Peyer's patch (tissue), 4 donors: ENCODE results near the gene BRD1. TPM values are rescaled to one million over a fixed set of nuclear protein-coding genes. Genes with fewer than 3 reads are reported as not detected.
"Not testable (repeated sequence)": the region's sequence is repeated elsewhere in the genome, so short reads cannot be mapped to it uniquely, and the experiment has no call there.

ENCODE experiments used
- DNase-seq, 3 donors: peaks; one replicate each; pipeline ENCODE4 v3.0.0-alpha.2; 2017 to 2019
- H3K27ac ChIP-seq, 4 donors: fragments of 200-600 bp; sonication (generic); one replicate each; pipeline ENCODE4 v1.5.1; 2016 to 2019
- H3K27me3 ChIP-seq, 2 donors: fragments of 200-600 bp; sonication (generic); one replicate each; pipeline ENCODE4 v1.5.1; 2019
- H3K36me3 ChIP-seq, 3 donors: fragments of 200-600 bp; sonication (generic); one replicate each; pipeline ENCODE4 v1.5.1; 2016 to 2019
- H3K4me1 ChIP-seq, 4 donors: fragments of 200-600 bp; sonication (generic); one replicate each; pipeline ENCODE4 v1.5.1; 2016 to 2019
- H3K4me3 ChIP-seq, 4 donors: fragments of 200-600 bp; sonication (generic); 1 replicate in 3 of 4; 2 replicates in 1 of 4; pipeline ENCODE4 v1.5.1; 2016 to 2019; ENCODE audit warnings: mild to moderate bottlenecking in 1 of 4
- H3K9me3 ChIP-seq, 4 donors: fragments of 200-600 bp; sonication (generic); one replicate each; pipeline ENCODE4 v1.5.1; 2016 to 2019; ENCODE audit warnings: mild to moderate bottlenecking in 1 of 4
- POLR2A ChIP-seq, 2 donors: fragments of 450-650 bp; IDR thresholded peaks; one replicate each; pipeline ENCODE4 v1.5.1; 2017; ENCODE audit warnings: antibody characterized with exemption in 2 of 2, mild to moderate bottlenecking in 2 of 2, moderate library complexity in 2 of 2
- total RNA-seq, 4 donors: library from RNA; depleted of rRNA; stranded (reverse); fragments of >200 nt; gene quantifications; one replicate each; pipeline ENCODE4 v1.1.0, GENCODE V29; 2016
- TF ChIP-seq, protein P1 (sequence below), 6 experiments: fragments of 450-650 bp in 4 of 6; fragments of 200-600 bp in 2 of 6; sonication (generic) in 1 of 6; IDR thresholded peaks; one replicate each; pipeline ENCODE4 v1.5.1; 2017 to 2019; ENCODE audit warnings: antibody characterized with exemption in 6 of 6, mild to moderate bottlenecking in 3 of 6, moderate library complexity in 1 of 6

BRD1 gene
- total RNA-seq, 4 donors from 2014 or later = 54.1 to 126 (median 78.5) TPM

DNA sequence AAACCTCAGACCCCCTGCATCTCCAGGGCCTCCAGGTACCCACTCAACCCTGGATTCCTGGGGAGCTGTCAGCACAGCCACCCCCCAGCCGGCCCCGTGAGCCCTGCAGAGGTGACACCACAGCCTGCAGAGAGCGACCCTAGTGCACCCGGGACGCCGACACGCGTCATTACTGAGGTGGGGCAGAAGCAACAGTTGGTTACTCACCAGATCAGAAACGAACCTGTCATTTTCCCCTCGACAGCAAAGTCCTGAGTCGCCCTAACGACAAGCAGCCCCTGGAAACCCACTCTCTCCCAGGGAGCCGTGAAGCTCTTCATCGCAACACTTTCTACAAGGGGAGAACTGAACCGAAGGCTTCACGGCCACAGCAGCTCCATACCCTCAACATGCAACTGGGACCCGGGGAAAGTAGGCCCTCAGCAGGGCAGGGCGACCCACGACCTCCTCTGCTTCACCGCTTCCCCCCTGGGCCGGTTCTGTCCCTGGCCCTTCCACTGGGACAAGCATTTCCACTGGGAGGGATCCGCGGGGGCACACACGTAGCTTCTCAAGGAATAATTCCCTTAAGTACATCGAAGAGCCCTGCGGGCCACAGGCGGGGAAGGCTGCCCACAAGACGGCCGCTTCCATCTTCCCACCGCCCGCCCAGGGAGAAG, 1.6 kb downstream of the BRD1 start:
- H3K27ac ChIP-seq = peak overlapping the region; percentile 80 to 94 (median 90)
- TF ChIP-seq, protein P1, sequence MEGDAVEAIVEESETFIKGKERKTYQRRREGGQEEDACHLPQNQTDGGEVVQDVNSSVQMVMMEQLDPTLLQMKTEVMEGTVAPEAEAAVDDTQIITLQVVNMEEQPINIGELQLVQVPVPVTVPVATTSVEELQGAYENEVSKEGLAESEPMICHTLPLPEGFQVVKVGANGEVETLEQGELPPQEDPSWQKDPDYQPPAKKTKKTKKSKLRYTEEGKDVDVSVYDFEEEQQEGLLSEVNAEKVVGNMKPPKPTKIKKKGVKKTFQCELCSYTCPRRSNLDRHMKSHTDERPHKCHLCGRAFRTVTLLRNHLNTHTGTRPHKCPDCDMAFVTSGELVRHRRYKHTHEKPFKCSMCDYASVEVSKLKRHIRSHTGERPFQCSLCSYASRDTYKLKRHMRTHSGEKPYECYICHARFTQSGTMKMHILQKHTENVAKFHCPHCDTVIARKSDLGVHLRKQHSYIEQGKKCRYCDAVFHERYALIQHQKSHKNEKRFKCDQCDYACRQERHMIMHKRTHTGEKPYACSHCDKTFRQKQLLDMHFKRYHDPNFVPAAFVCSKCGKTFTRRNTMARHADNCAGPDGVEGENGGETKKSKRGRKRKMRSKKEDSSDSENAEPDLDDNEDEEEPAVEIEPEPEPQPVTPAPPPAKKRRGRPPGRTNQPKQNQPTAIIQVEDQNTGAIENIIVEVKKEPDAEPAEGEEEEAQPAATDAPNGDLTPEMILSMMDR (IDR thresholded peaks at IDR 0.05) = no peak
- TF ChIP-seq POLR2A (IDR thresholded peaks at IDR 0.05) = peak; percentile 40 to 52
- DNase-seq = peak; percentile 35 to 71 (median 67)
- peaks cover 0 to 46% (median 20%) of the 10 kb centered on the region in 4 donors for H3K4me1 ChIP-seq
- H3K36me3 ChIP-seq = peaks cover 0 to 29% (median 0%) of the 10 kb centered on the region in 3 donors
- H3K9me3 ChIP-seq = no peaks in the 10 kb centered on the region
- H3K27me3 ChIP-seq = no peaks in the 10 kb centered on the region
- peak overlapping the region; percentile 56 to 94 (median 90) for H3K4me3 ChIP-seq

DNA sequence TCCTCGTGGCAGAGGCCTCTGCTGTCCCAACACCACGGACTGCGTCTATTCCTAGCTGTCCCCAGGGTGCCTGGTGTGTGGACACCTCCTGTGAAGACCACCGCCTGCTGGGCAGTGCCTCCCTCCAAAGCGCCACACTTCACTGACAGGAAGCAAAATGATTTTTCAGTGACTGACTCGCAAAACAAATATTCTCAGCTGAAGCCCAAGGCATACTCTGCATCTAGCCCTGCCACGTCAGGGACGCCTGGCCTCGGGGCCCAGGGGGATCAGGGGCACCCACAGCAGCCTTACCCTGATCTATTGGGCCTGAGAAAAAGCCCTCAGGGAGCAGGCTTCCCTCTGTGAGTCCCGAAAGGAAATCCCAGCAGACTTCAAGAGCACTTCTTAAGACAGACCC, 2.2 kb downstream of the BRD1 start:
- peak in 1 of 3 donors; percentile 48 for DNase-seq
- H3K27ac ChIP-seq = no peak overlapping the region
- H3K4me3 ChIP-seq = peak overlapping the region in 3 of 4 donors; percentile 56 to 93 (median 87)
- H3K9me3 ChIP-seq = no peaks in the 10 kb centered on the region
- H3K36me3 ChIP-seq = peaks cover 0 to 35% (median 0%) of the 10 kb centered on the region in 3 donors
- H3K27me3 ChIP-seq = no peaks in the 10 kb centered on the region
- H3K4me1 ChIP-seq = peaks cover 0 to 52% (median 20%) of the 10 kb centered on the region in 4 donors
- TF ChIP-seq POLR2A (IDR thresholded peaks at IDR 0.05) = no peak
- TF ChIP-seq, protein P1 (IDR thresholded peaks at IDR 0.05) = no peak

DNA sequence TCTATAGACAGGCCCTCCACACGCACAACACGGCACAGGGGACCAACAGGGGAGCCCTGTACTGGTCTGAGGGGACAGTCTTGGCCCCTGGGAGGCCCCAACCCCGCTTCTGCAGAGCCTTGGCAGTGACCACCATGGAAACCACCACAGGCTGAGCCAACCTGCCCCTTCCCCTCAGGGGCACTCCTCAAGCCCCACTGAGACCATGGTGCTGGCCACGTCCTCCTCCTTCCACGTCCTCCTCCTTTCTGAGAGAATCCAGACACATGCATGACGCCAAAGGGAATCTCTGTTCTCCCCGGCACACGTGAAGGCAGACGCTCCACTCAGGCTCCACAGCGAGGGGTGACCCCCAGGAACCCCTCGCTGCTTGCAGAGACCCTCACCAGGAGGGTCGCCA, 2.7 kb downstream of the BRD1 start:
- peak in 1 of 3 donors; percentile 46 for DNase-seq
- TF ChIP-seq, protein P1 (IDR thresholded peaks at IDR 0.05) = no peak
- no peak for TF ChIP-seq POLR2A (IDR thresholded peaks at IDR 0.05)
- Histone ChIP-seq H3K27ac (no peak overlapping the region), H3K4me1 (peaks cover 0 to 52% (median 20%) of the 10 kb centered on the region in 4 donors), H3K27me3 (no peaks in the 10 kb centered on the region), H3K9me3 (no peaks in the 10 kb centered on the region), H3K36me3 (peaks cover 0 to 40% (median 0%) of the 10 kb centered on the region in 3 donors), H3K4me3 (no peak overlapping the region)

DNA sequence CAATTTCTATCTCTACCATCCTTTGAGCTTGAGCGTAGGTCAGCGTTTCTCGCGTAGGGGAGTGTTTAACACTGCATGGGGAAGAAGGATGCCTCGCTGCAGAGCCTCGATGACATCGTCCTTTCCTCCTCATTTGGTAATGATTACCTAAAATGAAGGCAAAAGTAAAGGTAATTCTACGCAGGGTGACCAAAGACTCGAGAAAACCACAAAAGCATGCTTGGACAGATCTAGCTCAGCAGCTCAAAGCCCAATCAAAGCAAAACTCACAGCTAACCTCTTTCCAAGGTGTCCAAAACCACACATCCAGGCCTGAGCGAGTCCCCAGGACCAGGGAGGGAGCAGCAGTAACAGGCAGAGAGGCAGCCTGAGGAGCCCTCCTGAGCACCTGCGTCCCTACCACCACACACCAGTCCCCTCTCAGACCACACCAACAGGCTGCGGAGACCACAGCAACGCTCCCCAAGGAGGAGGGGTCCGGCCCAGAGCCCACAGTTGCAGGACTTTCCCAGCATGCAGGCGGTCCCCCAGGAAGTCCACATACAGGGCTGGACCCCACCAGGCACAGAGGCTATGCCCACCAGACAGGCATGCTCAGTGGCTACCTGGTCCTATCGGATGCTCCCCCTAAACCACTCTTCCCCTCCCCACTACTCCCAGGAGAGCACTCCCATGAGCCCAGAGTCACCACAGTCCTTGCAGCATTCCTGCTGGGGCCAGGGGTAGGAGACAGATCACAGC, 3.3 kb downstream of the BRD1 start:
- no peak overlapping the region for H3K4me3 ChIP-seq
- H3K4me1 ChIP-seq = peaks cover 0 to 52% (median 20%) of the 10 kb centered on the region in 4 donors
- peaks cover 0 to 45% (median 0%) of the 10 kb centered on the region in 3 donors for H3K36me3 ChIP-seq
- no peak for DNase-seq
- H3K27me3 ChIP-seq = no peaks in the 10 kb centered on the region
- no peaks in the 10 kb centered on the region for H3K9me3 ChIP-seq
- TF ChIP-seq POLR2A (IDR thresholded peaks at IDR 0.05) = no peak
- TF ChIP-seq, protein P1 (IDR thresholded peaks at IDR 0.05) = no peak
- no peak overlapping the region for H3K27ac ChIP-seq

DNA sequence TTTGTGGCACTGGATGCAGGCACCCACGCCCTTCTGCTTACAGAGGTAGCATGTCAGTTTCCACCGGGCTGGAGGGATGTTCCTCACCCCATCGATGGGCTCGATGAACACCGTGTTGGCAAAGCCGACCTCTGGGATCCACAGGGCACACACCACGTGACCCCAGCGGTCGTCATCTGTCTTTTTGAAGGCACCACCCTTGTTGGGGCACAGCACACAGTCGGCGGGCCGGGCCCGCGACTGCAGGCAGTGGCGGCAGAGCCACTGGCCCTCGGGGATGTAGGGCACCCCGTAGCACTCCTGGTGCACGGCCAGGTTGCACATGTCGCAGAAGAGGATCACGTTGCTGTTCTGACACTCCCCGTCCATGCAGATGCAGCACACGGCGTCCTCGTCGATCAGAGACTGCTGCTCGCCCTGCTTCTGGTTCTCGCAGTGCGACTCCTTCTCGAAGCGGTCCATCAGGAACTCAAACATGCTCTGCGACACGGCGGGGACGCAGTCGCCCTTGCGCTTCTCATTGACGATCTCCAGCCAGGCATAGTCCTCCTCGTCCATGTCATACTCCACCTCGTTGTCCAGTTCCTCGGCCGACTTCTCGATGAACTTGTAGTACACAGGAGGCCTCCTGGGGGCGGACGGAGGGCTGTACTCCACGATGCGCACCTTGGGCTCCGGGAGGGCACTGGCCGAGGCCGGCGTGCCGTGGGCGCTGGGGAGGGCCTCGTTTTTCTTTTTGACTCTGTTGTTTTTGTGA, 4.2 kb downstream of the BRD1 start:
- Histone ChIP-seq H3K4me3 (no peak overlapping the region), H3K36me3 (peaks cover 0 to 53% (median 0%) of the 10 kb centered on the region in 3 donors), H3K4me1 (peaks cover 0 to 52% (median 20%) of the 10 kb centered on the region in 4 donors), H3K9me3 (no peaks in the 10 kb centered on the region), H3K27ac (no peak overlapping the region), H3K27me3 (no peaks in the 10 kb centered on the region)
- no peak for TF ChIP-seq POLR2A (IDR thresholded peaks at IDR 0.05)
- TF ChIP-seq, protein P1 (IDR thresholded peaks at IDR 0.05) = no peak
- peak in 1 of 3 donors; percentile 46 for DNase-seq

DNA sequence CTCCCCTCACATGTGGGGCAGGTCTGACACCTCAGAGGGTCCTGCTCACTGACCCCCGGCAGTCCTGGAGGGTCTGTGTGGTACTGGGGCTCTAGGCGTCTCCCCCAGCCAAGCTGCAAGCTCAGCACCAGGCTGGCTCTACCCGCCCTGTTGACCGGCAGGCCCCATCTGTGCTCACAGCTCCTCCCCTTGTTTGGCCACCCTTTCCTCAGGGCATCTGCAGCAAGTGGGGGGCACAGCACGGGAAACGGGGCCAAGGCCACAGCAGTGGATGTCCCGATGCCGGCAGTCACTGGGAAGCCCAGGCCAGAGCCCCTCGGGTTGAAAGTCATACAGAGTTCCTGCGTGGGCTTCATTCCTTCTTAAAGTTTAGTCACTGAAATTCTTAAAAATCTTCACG, 5.9 kb downstream of the BRD1 start:
- peaks cover 0 to 55% (median 20%) of the 10 kb centered on the region in 4 donors for H3K4me1 ChIP-seq

More for the DNA sequence above, 5.9 kb downstream of the BRD1 start:
- not testable (repeated sequence) for H3K4me3 ChIP-seq, DNase-seq, H3K27ac ChIP-seq, H3K27me3 ChIP-seq, H3K9me3 ChIP-seq
- peaks cover 0 to 71% (median 0%) of the 10 kb centered on the region in 3 donors for H3K36me3 ChIP-seq
